HG03575 (cell line): ENCODE measurements around the gene FNDC4.
"Not testable (repeated sequence)": the region's sequence is repeated elsewhere in the genome, so short reads cannot be mapped to it uniquely, and the experiment has no call there.

ENCODE experiments used
- ATAC-seq: cut with Tn5 transposase; IDR thresholded peaks from one replicate; pipeline ENCODE4 v1.9.1; 2021; ENCODE audit not compliant: unreplicated experiment, insufficient number of reproducible peaks, low FRiP score; ENCODE audit errors: extremely low read depth

The FNDC4 gene

GRCh38 chr2:27494944-27495554, at the start of gene FNDC4:
Gene FNDC4 (minus strand): TSS chr2:27495200. CDS start chr2:27494679, 521 bp downstream.
- no peak for ATAC-seq

GRCh38 chr2:27544143-27544821, 49.3 kb upstream of the FNDC4 start:
- ATAC-seq = no peak

- not testable (repeated sequence) for ATAC-seq
Observed at GRCh38 chr2:27539649-27540048, 44.6 kb upstream of the FNDC4 start.

DNA sequence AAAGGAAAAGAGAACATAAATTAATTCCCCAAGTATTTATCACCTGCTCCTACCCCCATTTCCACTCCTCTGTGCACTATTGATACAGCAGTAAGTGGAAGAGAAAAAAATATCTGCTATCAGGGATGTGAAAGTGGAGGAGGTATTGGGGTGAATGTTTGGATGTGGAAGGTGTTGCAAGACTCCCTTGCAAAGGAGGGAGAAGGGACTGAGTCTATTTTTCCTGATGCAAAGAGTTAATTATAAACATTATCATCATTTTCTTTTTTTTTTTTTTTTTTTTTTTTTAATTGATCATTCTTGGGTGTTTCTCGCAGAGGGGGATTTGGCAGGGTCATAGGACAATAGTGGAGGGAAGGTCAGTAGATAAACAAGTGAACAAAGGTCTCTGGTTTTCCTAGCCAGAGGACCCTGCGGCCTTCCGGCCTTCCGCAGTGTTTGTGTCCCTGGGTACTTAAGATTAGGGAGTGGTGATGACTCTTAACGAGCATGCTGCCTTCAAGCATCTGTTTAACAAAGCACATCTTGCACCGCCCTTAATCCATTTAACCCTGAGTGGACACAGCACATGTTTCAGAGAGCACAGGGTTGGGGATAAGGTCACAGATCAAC, 43.9 kb upstream of the FNDC4 start:
- ATAC-seq = not testable (repeated sequence)

DNA sequence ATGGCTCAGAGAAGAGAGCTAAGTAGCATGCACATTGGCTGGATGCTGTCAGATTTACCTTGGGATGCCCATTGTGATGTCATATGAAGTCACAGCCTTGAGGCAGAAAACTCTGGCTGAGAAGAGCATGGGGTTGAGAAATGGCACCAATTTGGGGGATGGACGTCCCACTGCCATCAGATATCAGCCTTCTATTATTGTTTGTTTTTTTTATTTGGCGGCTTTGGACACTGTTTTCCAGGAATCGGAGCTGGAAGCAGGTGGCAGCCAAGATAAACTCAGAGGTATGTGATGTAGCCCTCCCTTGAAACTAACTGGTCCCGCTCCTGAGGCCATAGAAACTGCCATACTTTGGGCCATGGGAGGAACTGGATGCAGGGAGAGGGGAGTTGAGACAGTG, 42.3 kb upstream of the FNDC4 start:
- ATAC-seq = no peak

DNA sequence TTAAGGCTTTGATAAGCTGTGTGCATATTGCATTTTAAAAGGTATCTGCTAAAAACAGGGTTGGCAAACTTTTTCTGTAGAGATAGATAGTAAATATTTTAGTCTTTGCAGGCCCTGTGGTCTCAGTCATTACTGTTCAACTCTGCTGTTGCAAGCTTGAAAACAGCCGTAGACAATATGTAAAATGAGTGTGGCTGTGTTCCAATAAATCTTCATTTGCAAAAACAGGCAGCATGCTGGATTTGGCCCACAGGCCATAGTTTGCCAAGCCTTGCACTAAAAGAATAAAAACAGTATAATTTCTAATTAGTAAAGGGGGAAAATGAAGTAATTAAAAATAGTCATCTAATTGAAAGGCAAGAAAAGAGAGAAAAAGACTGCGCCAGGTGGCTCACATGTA, 37.0 kb upstream of the FNDC4 start:
- no peak for ATAC-seq

GRCh38 chr2:27527182-27527581, 32.2 kb upstream of the FNDC4 start:
- ATAC-seq = no peak

DNA sequence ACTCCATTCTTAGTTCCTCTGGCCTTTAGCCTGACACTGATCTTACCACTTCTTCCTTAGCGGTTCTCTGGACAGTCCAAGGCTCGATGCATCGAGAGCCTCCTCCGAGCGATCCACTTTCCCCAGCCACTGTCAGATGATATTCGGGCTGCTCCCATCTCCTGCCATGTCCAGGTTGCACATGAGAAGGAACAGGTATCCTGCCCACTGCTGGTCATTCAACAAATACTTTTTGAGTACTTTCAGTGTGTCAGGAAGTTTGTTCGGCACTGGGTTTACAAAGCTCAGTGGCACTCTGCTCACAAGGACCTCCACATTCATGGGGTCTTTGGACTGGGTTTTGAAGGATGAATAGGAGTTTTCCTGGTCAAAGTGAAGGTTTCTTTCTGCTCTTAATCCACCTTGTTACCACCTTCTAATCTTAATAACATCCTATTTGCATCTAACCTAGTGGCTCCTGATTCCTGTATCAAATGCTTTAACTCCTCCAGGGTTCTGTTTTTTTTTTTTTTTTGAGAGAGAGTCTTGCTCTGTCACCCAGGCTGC, 27.5 kb upstream of the FNDC4 start:
- ATAC-seq = no peak

GRCh38 chr2:27520316-27520715, 25.3 kb upstream of the FNDC4 start:
- no peak for ATAC-seq

- ATAC-seq = no peak
Observed at GRCh38 chr2:27518782-27519113, 23.7 kb upstream of the FNDC4 start.

- no peak for ATAC-seq
Observed at GRCh38 chr2:27518113-27518781, 23.2 kb upstream of the FNDC4 start.

GRCh38 chr2:27509326-27509725, 14.3 kb upstream of the FNDC4 start:
- ATAC-seq = no peak

DNA sequence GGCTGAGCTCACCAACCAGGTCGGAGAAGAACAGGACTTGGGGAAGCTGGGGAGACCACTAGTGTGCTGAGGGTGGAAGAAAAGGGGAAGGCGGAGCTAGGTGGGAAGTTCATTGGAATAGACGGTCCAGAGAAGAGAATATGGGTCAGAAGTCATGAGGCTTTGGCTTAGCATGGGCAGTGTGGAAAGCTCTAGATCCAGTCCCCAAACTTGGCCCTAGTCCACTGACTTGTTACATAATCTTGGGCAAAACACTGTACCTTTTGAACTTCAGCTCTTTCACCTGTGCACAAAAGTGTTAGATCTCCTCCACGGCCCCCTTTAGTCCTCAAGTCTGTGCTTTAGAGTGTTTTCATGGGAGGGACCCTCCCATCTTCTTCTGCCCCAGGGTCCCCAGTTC, 12.3 kb upstream of the FNDC4 start:
- no peak for ATAC-seq

DNA sequence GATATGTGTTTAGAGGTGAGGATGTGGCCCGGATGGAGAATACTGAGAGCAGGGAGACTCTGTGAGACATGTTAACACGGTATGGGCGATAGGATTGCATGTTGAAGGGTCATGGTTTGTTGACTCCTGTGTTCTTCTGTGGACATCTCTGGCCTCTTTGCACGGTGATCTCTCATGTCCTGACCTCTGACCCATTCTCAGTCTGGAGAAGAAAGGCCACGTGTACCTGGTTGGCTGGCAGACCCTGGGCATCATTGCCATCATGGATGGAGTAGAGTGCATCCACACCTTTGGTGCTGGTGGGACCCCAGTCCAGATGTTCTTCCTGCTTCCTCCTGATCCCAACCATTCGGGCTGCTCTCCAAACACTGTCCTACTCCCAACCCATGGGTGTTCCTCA, 11.6 kb upstream of the FNDC4 start:
- no peak for ATAC-seq

DNA sequence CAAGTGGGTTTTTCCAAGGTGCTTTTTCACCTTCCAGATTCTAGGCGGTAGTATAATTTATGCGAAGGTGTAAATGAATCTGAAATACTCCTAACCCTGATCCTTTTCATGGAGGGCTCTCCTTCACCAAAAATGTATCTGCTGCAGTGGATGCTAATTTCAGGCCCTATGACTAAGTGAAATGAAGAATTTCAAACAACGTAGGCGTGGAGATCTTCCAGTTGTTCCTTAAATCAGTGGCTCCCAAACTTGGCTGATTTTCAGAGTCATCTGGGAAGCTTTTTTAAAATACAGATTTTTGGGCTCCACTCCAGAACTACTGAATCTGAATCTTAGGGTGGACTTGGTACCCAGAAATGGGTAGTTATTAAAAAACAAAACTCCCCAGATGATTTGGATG, 7.1 kb upstream of the FNDC4 start:
- no peak for ATAC-seq

DNA sequence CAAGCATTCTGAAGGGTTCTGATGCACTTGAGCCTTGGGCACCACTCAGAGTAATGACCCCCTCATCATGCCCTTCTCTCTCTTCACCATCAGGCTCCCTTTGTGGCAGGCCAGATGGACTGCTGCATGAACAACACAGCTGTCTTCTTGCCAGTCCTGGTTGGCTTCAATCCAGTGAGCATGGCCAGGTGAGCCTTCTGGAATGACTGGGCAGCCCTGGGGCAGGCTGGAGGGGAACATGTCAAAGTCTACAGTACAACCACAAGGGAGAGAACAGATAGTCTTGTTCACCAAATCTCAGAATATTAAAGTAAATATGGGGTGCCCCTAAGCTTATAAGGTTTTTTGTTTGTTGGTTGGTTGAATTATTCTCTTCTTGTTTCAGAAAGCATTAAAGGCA, 6.0 kb upstream of the FNDC4 start:
- ATAC-seq = no peak

- no peak for ATAC-seq
Observed at GRCh38 chr2:27498975-27499374, 4.0 kb upstream of the FNDC4 start.

GRCh38 chr2:27497288-27497627, 2.3 kb upstream of the FNDC4 start:
- ATAC-seq = no peak

- ATAC-seq = no peak
Observed at GRCh38 chr2:27496357-27497287, 1.6 kb upstream of the FNDC4 start, which contains the start of gene GCKR. Gene GCKR (plus strand): TSS chr2:27496839. CDS start chr2:27496905, 66 bp downstream.
